ENCODE measurements around the gene MPPED2. TPM values are rescaled to one million over a fixed set of nuclear protein-coding genes. Genes with fewer than 3 reads are reported as not detected.

The MPPED2 gene
- total and polyA plus RNA-seq, 2 of the 13 experiments (the other 11 are each of a cell fraction or from before 2014, with no cell fraction given) = not detected

- intact Hi-C loops (cut with micrococcal nuclease; ENCODE audit: unreplicated experiment) = no loop called here
- TF ChIP-seq SIN3A (IDR thresholded peaks at IDR 0.05; ENCODE audit: borderline replicate concordance, low read depth, low read length) (no peak), SMAD3 (CRISPR knock-in tag; IDR thresholded peaks at IDR 0.05) (no peak), TCF12 (IDR thresholded peaks at IDR 0.05) (no peak), TCF12 (CRISPR knock-in tag; IDR thresholded peaks at IDR 0.05) (no peak), DPF2 (CRISPR knock-in tag; IDR thresholded peaks at IDR 0.05; ENCODE audit: borderline replicate concordance, low read depth) (no peak), PBX2 (CRISPR knock-in tag; IDR thresholded peaks at IDR 0.05) (no peak), HOXA5 (CRISPR knock-in tag; IDR thresholded peaks at IDR 0.05) (no peak), NFE2L1 (CRISPR knock-in tag; IDR thresholded peaks at IDR 0.05; ENCODE audit: borderline replicate concordance) (no peak), ZFX (CRISPR knock-in tag; IDR thresholded peaks at IDR 0.05; ENCODE audit: low read depth) (no peak), ZNF207 (IDR thresholded peaks at IDR 0.05; ENCODE audit: borderline replicate concordance) (no peak), SALL2 (CRISPR knock-in tag; IDR thresholded peaks at IDR 0.05) (no peak), SNRNP70 (IDR thresholded peaks at IDR 0.05; ENCODE audit: low read depth, low read length) (no peak), ZFP82 (CRISPR knock-in tag; IDR thresholded peaks at IDR 0.05; ENCODE audit: borderline replicate concordance) (no peak)
- TF ChIP-seq, protein P1, sequence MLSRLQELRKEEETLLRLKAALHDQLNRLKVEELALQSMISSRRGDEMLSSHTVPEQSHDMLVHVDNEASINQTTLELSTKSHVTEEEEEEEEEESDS (CRISPR knock-in tag; IDR thresholded peaks at IDR 0.05; ENCODE audit: borderline replicate concordance) = no peak
- TF ChIP-seq, protein P2, sequence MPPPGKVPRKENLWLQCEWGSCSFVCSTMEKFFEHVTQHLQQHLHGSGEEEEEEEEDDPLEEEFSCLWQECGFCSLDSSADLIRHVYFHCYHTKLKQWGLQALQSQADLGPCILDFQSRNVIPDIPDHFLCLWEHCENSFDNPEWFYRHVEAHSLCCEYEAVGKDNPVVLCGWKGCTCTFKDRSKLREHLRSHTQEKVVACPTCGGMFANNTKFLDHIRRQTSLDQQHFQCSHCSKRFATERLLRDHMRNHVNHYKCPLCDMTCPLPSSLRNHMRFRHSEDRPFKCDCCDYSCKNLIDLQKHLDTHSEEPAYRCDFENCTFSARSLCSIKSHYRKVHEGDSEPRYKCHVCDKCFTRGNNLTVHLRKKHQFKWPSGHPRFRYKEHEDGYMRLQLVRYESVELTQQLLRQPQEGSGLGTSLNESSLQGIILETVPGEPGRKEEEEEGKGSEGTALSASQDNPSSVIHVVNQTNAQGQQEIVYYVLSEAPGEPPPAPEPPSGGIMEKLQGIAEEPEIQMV (CRISPR knock-in tag; IDR thresholded peaks at IDR 0.05; ENCODE audit: low read depth) = no peak
- TF ChIP-seq, protein P3, sequence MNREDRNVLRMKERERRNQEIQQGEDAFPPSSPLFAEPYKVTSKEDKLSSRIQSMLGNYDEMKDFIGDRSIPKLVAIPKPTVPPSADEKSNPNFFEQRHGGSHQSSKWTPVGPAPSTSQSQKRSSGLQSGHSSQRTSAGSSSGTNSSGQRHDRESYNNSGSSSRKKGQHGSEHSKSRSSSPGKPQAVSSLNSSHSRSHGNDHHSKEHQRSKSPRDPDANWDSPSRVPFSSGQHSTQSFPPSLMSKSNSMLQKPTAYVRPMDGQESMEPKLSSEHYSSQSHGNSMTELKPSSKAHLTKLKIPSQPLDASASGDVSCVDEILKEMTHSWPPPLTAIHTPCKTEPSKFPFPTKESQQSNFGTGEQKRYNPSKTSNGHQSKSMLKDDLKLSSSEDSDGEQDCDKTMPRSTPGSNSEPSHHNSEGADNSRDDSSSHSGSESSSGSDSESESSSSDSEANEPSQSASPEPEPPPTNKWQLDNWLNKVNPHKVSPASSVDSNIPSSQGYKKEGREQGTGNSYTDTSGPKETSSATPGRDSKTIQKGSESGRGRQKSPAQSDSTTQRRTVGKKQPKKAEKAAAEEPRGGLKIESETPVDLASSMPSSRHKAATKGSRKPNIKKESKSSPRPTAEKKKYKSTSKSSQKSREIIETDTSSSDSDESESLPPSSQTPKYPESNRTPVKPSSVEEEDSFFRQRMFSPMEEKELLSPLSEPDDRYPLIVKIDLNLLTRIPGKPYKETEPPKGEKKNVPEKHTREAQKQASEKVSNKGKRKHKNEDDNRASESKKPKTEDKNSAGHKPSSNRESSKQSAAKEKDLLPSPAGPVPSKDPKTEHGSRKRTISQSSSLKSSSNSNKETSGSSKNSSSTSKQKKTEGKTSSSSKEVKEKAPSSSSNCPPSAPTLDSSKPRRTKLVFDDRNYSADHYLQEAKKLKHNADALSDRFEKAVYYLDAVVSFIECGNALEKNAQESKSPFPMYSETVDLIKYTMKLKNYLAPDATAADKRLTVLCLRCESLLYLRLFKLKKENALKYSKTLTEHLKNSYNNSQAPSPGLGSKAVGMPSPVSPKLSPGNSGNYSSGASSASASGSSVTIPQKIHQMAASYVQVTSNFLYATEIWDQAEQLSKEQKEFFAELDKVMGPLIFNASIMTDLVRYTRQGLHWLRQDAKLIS (CRISPR knock-in tag; IDR thresholded peaks at IDR 0.05) = no peak
- TF ChIP-seq, protein P4, sequence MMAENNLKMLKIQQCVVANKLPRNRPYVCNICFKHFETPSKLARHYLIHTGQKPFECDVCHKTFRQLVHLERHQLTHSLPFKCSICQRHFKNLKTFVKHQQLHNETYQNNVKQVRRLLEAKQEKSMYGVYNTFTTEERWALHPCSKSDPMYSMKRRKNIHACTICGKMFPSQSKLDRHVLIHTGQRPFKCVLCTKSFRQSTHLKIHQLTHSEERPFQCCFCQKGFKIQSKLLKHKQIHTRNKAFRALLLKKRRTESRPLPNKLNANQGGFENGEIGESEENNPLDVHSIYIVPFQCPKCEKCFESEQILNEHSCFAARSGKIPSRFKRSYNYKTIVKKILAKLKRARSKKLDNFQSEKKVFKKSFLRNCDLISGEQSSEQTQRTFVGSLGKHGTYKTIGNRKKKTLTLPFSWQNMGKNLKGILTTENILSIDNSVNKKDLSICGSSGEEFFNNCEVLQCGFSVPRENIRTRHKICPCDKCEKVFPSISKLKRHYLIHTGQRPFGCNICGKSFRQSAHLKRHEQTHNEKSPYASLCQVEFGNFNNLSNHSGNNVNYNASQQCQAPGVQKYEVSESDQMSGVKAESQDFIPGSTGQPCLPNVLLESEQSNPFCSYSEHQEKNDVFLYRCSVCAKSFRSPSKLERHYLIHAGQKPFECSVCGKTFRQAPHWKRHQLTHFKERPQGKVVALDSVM (CRISPR knock-in tag; IDR thresholded peaks at IDR 0.05) = no peak
Measured at GRCh38 chr11:30380846-30381245, 205.3 kb downstream of the MPPED2 start.

More at GRCh38 chr11:30380846-30381245, 205.3 kb downstream of the MPPED2 start:
- CTCF ChIA-PET (ENCODE audit: low intra/inter-chr PET ratio, low total read pairs) = no interaction called here
- Histone ChIP-seq H2AFZ (ENCODE audit: low read length) (no peak overlapping the region), H3K4me3 (replicated peaks in 1 of 3; ENCODE audit: insufficient read depth in 1 of 3, low read depth in 2 of 3, low read length in 3 of 3) (no peak overlapping the region), H3K4me1 (ENCODE audit: insufficient read depth, low read length) (no peaks in the 10 kb centered on the region), H3K27ac (ENCODE audit: extremely low read length, insufficient read depth, low read length) (no peak overlapping the region), H3K9me3 (ENCODE audit: low read length) (no peaks in the 10 kb centered on the region), H3K79me2 (ENCODE audit: insufficient read depth, low read length) (no peaks in the 10 kb centered on the region), H3K36me3 (replicated peaks in 1 of 2; ENCODE audit: control insufficient read depth in 1 of 2, insufficient read depth in 2 of 2, low read length in 2 of 2) (no peaks in the 10 kb centered on the region), H3K9ac (ENCODE audit: insufficient read depth, low read depth, low read length) (no peak overlapping the region), H4K20me1 (ENCODE audit: insufficient read depth, low read length) (no peaks in the 10 kb centered on the region), H3K4me2 (ENCODE audit: low read depth, low read length) (no peak overlapping the region), H3K27me3 (ENCODE audit: control insufficient read depth in 1 of 2, insufficient read depth in 2 of 2, low read length in 2 of 2) (no peaks in the 10 kb centered on the region)
- FAIRE-seq = no peak
- ATAC-seq = no peak
- POLR2A ChIA-PET = no interaction called here
- no TSS peak for BruUV-seq (replicated peaks)
- no peak for DNase-seq (ENCODE audit: low spot score)
- in situ Hi-C loops (cut with HindIII; ENCODE audit: extremely low pct_ligation_motif_present, low pct_unique_long_range_greater_than_20kb) = no loop called here
